Endodermal cell (in vitro differentiated cells): ENCODE data around the gene PGS1. TPM values are rescaled to one million over a fixed set of nuclear protein-coding genes. Genes with fewer than 3 reads are reported as not detected.

ENCODE experiments used
- DNase-seq: peaks from one replicate; pipeline ENCODE4 v3.0.0-alpha.2; 2017
- H3K27ac ChIP-seq: 2 replicates; pipeline ENCODE4 v1.5.1; 2013; ENCODE audit warnings: mild to moderate bottlenecking, low read depth, low read length, moderate library complexity
- H3K27me3 ChIP-seq: 2 replicates; pipeline ENCODE4 v1.6.1; 2013; ENCODE audit warnings: mild to moderate bottlenecking, low read length, moderate library complexity; ENCODE audit not compliant: insufficient read depth, control insufficient read depth, poor library complexity, severe bottlenecking
- H3K36me3 ChIP-seq: 2 replicates; pipeline ENCODE4 v1.7.0; 2013; ENCODE audit warnings: mild to moderate bottlenecking, low read length, moderate library complexity; ENCODE audit not compliant: control insufficient read depth, insufficient read depth
- H3K4me1 ChIP-seq: one replicate; pipeline ENCODE4 v1.7.0; 2013; ENCODE audit warnings: low read length; ENCODE audit not compliant: control insufficient read depth, insufficient read depth
- H3K4me3 ChIP-seq: 2 replicates; pipeline ENCODE4 v1.5.1; 2013; ENCODE audit warnings: mild to moderate bottlenecking, low read length, moderate library complexity
- H3K9ac ChIP-seq: 2 replicates; pipeline ENCODE4 v1.6.1; 2013; ENCODE audit warnings: mild to moderate bottlenecking, low read length, moderate library complexity; ENCODE audit not compliant: poor library complexity, severe bottlenecking; ENCODE audit errors: extremely low read depth
- H3K9me3 ChIP-seq: 2 replicates; pipeline ENCODE4 v1.6.1; 2013; ENCODE audit warnings: mild to moderate bottlenecking, low read length, moderate library complexity; ENCODE audit not compliant: control insufficient read depth
- H3K27ac Mint-ChIP-seq: 2 replicates; pipeline ENCODE4 v1.8.0; 2020; ENCODE audit warnings: mixed read lengths
- H3K27me3 Mint-ChIP-seq: 2 replicates; pipeline ENCODE4 v1.8.0; 2021; ENCODE audit warnings: mild to moderate bottlenecking, mixed read lengths; ENCODE audit not compliant: insufficient read depth
- H3K36me3 Mint-ChIP-seq: 2 replicates; pipeline ENCODE4 v1.8.0; 2020; ENCODE audit warnings: low read depth, mixed read lengths
- H3K4me1 Mint-ChIP-seq: 2 replicates; pipeline ENCODE4 v1.8.0; 2020; ENCODE audit warnings: mixed read lengths
- H3K4me3 Mint-ChIP-seq: 2 replicates; pipeline ENCODE4 v1.8.0; 2020; ENCODE audit warnings: mild to moderate bottlenecking, moderate library complexity, mixed read lengths
- H3K9me3 Mint-ChIP-seq: 2 replicates; pipeline ENCODE4 v1.8.0; 2020; ENCODE audit warnings: mild to moderate bottlenecking, mixed read lengths
- WGBS, 2 experiments: methylation state at CpG; one replicate each; pipeline versions ENCODE4 v1.1.5 to v1.1.7; 2013; ENCODE audit warnings: missing lambda C conversion rate in 2 of 2, mixed read lengths in 1 of 2; ENCODE audit not compliant: insufficient coverage in 1 of 2, insufficient read length in 1 of 2; 5-methylcytosine and 5-hydroxymethylcytosine counted together
- long read RNA-seq, 4 experiments: library from polyadenylated mRNA in 2 of 4; library from RNA in 1 of 4; library from capped mRNA in 1 of 4; stranded (forward) in 3 of 4; unstranded in 1 of 4; transcript quantifications; one replicate each; pipeline ENCODE4 v2.0.0, GENCODE V29; 2020 to 2021; ENCODE audit warnings: inconsistent platforms in 1 of 4
- polyA plus RNA-seq, 2 experiments: library from polyadenylated mRNA; stranded (reverse); fragments of 50-300 nt; gene quantifications; one replicate each; pipeline ENCODE4 v1.2.3, GENCODE V29; 2013
- total RNA-seq, 2 donors: library from RNA; stranded (reverse); fragmentation: NEBNext Ultra II Directional in 1 of 2; extraction: Animal tissue kit (Norgen Biotek cat#: 25700) in 1 of 2; gene quantifications; 2 replicates in 1 of 2; 3 replicates in 1 of 2; pipeline ENCODE4 v1.2.1, GENCODE V29; 2021
- TF ChIP-seq, protein P1 (sequence below): fragments of 200-600 bp; sonication (generic); conservative IDR thresholded peaks from 2 replicates; pipeline ENCODE4 v1.5.0; 2021; ENCODE audit warnings: antibody characterized with exemption, mild to moderate bottlenecking

The PGS1 gene, protein sequence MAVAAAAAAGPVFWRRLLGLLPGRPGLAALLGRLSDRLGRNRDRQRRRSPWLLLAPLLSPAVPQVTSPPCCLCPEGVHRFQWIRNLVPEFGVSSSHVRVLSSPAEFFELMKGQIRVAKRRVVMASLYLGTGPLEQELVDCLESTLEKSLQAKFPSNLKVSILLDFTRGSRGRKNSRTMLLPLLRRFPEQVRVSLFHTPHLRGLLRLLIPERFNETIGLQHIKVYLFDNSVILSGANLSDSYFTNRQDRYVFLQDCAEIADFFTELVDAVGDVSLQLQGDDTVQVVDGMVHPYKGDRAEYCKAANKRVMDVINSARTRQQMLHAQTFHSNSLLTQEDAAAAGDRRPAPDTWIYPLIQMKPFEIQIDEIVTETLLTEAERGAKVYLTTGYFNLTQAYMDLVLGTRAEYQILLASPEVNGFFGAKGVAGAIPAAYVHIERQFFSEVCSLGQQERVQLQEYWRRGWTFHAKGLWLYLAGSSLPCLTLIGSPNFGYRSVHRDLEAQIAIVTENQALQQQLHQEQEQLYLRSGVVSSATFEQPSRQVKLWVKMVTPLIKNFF
- total RNA-seq, result 10 to 100 TPM; 57.1 to 58.2 TPM
- 33.1 TPM for polyA plus RNA-seq (2013, experiment 1 of 2)
- polyA plus RNA-seq (2013, experiment 2 of 2), result 32.3 TPM
- long read RNA-seq, experiment 1, partial matches to known transcripts, result 1 of 20 reads
- long read RNA-seq, experiment 1, other reads (novel, unspliced or antisense), result 14 of 20 reads
- long read RNA-seq, experiment 2, transcript PGS1-201 (10 exons, 2,201 nt), result major isoform, 51 of 124 reads
- long read RNA-seq, experiment 2, transcript PGS1-205 (3 exons, 584 nt), result minor isoform, 5 of 124 reads
- long read RNA-seq, experiment 2, partial matches to known transcripts, result 22 of 124 reads
- long read RNA-seq, experiment 2, other reads (novel, unspliced or antisense), result 45 of 124 reads
- long read RNA-seq, experiment 3, transcript PGS1-212 (9 exons, 2,033 nt), result minor isoform, 6 of 354 reads
- long read RNA-seq, experiment 3, transcript PGS1-201 (10 exons, 2,201 nt), result major isoform, 155 of 354 reads
- long read RNA-seq, experiment 3, partial matches to known transcripts, result 18 of 354 reads
- long read RNA-seq, experiment 3, other reads (novel, unspliced or antisense), result 174 of 354 reads
- long read RNA-seq, experiment 4, transcript PGS1-201 (10 exons, 2,201 nt), result major isoform, 16 of 49 reads
- long read RNA-seq, experiment 4, partial matches to known transcripts, result 18 of 49 reads
- long read RNA-seq, experiment 4, other reads (novel, unspliced or antisense), result 15 of 49 reads

DNA sequence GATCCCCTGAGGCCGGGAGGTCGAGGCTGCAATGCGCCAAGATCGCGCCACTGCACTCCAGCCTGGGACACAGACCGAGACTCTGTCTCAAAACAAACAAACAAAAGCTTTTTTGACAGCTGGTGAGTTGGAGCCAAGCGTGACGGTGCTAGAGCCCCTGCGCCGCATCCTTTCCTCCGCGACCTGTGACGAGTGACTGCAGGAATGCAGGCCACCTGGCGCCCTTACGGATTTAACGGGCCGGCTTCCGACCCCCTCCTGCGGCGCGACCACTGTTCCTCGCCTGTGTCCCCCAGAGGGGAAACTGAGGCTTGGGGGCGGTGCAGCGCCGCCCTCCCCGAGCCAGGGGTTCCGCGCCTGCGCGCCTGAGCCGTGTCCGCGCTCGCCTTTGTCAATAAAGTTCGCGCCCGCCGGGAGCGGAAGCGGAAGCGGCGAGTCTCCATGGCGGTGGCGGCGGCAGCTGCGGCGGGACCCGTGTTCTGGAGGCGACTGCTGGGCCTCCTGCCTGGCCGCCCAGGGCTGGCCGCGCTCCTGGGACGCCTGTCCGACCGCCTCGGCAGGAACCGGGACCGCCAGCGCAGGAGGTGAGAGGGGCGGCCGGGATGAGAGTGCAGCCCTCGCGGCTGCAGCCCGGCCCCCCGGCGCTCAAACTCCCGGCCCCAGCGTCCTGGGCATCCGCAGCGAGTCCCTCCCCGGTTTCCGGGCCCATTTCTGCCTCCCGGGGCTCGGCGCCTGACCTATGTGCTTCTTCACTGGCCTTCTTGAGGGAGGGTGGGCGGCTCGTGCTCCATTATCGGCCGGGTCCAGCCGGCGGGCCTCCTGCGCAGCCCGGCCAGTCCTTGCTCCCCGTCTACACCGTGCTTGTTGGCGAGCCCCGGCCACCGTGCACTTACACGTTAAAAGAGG lies at the start of gene PGS1:
Gene PGS1, plus strand, starts transcription at position 425 of the 906 bp plus-strand sequence. Its CDS starts 17 bp downstream, at position 442.
- Histone ChIP-seq H3K4me3 (peak within 1 kb of the TSS; percentile 94), H3K36me3 (peaks cover 7% of the 10 kb centered on the region), H3K27ac (peak within 1 kb of the TSS; percentile 38), H3K9ac (peak within 1 kb of the TSS; percentile 88), H3K9me3 (no peaks in the 10 kb centered on the region), H3K4me1 (peaks cover 30% of the 10 kb centered on the region), H3K27me3 (no peaks in the 10 kb centered on the region)
- DNase-seq, result peak; percentile 94
- Mint-ChIP-seq H3K27ac (peak within 1 kb of the TSS; percentile 97), H3K4me3 (peak within 1 kb of the TSS; percentile 91), H3K36me3 (peaks cover 9% of the 10 kb centered on the region), H3K27me3 (no peaks in the 10 kb centered on the region), H3K9me3 (no peaks in the 10 kb centered on the region), H3K4me1 (peaks cover 63% of the 10 kb centered on the region)
- 11 to 17% methylated on average over 54 to 89 of the region's 89 CpGs for WGBS, 2 experiments
- TF ChIP-seq, protein P1, sequence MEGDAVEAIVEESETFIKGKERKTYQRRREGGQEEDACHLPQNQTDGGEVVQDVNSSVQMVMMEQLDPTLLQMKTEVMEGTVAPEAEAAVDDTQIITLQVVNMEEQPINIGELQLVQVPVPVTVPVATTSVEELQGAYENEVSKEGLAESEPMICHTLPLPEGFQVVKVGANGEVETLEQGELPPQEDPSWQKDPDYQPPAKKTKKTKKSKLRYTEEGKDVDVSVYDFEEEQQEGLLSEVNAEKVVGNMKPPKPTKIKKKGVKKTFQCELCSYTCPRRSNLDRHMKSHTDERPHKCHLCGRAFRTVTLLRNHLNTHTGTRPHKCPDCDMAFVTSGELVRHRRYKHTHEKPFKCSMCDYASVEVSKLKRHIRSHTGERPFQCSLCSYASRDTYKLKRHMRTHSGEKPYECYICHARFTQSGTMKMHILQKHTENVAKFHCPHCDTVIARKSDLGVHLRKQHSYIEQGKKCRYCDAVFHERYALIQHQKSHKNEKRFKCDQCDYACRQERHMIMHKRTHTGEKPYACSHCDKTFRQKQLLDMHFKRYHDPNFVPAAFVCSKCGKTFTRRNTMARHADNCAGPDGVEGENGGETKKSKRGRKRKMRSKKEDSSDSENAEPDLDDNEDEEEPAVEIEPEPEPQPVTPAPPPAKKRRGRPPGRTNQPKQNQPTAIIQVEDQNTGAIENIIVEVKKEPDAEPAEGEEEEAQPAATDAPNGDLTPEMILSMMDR, result no peak

DNA sequence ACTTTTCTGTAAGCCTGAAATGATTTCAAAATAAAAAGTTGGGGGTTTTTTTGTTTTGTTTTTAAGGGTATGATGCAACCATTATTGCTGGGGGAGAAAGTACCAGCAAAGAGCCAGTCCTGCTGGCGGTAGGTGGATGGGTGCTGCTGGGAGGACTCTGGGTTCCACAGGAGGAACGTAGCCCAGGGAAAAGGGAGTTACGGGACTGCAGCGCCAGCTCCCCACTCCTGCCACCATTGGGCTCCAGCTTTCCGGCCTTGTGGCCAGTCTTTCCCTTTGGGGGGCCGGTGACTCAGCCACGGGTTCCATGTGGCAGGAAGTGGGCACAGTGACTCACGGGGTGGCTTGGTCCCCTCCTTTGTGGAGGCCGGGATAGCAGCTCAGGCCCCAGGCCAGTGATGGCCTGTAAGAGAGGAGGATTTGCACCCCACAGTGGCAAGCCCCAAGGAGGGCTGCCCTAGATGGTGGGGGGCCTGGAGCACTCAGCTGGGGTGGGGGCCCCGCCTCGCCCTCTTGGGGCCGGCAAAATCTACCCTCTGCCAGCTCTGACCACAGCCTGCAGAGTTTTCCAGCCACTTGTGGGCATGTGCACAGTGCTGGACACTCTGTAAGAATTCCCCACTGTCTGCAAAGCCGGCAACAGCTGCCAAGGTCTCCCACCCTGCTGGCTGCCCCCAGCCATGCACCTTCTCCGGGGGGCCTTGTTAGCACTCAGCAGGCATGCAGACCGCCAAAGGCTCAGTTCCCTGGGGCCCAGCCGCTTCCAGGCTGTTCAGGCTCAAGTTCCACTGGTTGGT lies 49.0 kb upstream of the PGS1 start:
- DNase-seq, result no peak
- no peaks in the 10 kb centered on the region for H3K27me3 Mint-ChIP-seq
- Histone ChIP-seq H3K27ac (no peak overlapping the region), H3K4me3 (no peak overlapping the region), H3K9me3 (no peaks in the 10 kb centered on the region), H3K36me3 (no peaks in the 10 kb centered on the region), H3K4me1 (peaks cover 3% of the 10 kb centered on the region), H3K9ac (no peak overlapping the region), H3K27me3 (no peaks in the 10 kb centered on the region)
- TF ChIP-seq, protein P1, result no peak
- WGBS, 2 experiments, result 88 to 89% methylated on average over 9 to 15 of the region's 16 CpGs
- H3K27ac Mint-ChIP-seq, result no peak overlapping the region
- no peaks in the 10 kb centered on the region for H3K9me3 Mint-ChIP-seq
- H3K36me3 Mint-ChIP-seq, result peaks cover 2% of the 10 kb centered on the region
- no peak overlapping the region for H3K4me3 Mint-ChIP-seq
- H3K4me1 Mint-ChIP-seq, result peaks cover 18% of the 10 kb centered on the region
